K562 (cell line): ENCODE measurements around the gene ETV2. TPM values are rescaled to one million over a fixed set of nuclear protein-coding genes. Genes with fewer than 3 reads are reported as not detected.
A peak's percentile ranks its signal among the peaks of the same experiment; 100 is the strongest.

ENCODE experiments used
- KLF1 ChIP-seq: fragments of 450-650 bp; IDR thresholded peaks from 2 replicates; pipeline ENCODE4 v1.6.1; 2016; ENCODE audit warnings: missing genetic modification characterization, missing compliant biosample characterization
- PHTF2 ChIP-seq: fragments of 250-450 bp; sonication (Bioruptor Pico); IDR thresholded peaks from 2 replicates; pipeline ENCODE4 v1.5.0; 2021; ENCODE audit warnings: mild to moderate bottlenecking
- POU5F1 ChIP-seq: fragments of 150-350 bp; IDR thresholded peaks from 2 replicates; pipeline ENCODE4 v1.6.1; 2014; ENCODE audit warnings: borderline replicate concordance, low read length, low read depth, mild to moderate bottlenecking; ENCODE audit not compliant: partially characterized antibody
- SMARCA4 ChIP-seq: fragments of 450-650 bp; IDR thresholded peaks from 2 replicates; pipeline ENCODE4 v1.6.1; 2016
- TCF7 ChIP-seq: sonication (generic); IDR thresholded peaks from 2 replicates; pipeline ENCODE4 v1.6.1; 2016; ENCODE audit warnings: antibody characterized with exemption, borderline replicate concordance
- TFAM ChIP-seq: fragments of 250-450 bp; sonication (Bioruptor Pico); conservative IDR thresholded peaks from 2 replicates; pipeline ENCODE4 v1.5.0; 2021; ENCODE audit warnings: mild to moderate bottlenecking, moderate library complexity
- ZBTB8A ChIP-seq: fragments of 450-650 bp; IDR thresholded peaks from 2 replicates; pipeline ENCODE4 v1.6.1; 2018; ENCODE audit warnings: mild to moderate bottlenecking, moderate library complexity; ENCODE audit not compliant: partially characterized antibody
- ZNF253 ChIP-seq: fragments of 250-450 bp; sonication (Bioruptor Pico); conservative IDR thresholded peaks from 2 replicates; pipeline ENCODE4 v1.6.1; 2021; ENCODE audit warnings: mild to moderate bottlenecking
- ZNF3 ChIP-seq: fragments of 250-450 bp; sonication (Bioruptor Pico); IDR thresholded peaks from 2 replicates; pipeline ENCODE4 v1.5.0; 2021; ENCODE audit warnings: mild to moderate bottlenecking, moderate library complexity
- ZNF717 ChIP-seq: fragments of 250-450 bp; sonication (Bioruptor Pico); IDR thresholded peaks from 2 replicates; pipeline ENCODE4 v1.5.0; 2021
- ZNF830 ChIP-seq: fragments of 250-450 bp; sonication (Bioruptor Pico); IDR thresholded peaks from 2 replicates; pipeline ENCODE4 v1.5.0; 2021; ENCODE audit warnings: mild to moderate bottlenecking
- polyA plus RNA-seq, 8 experiments: library from polyadenylated mRNA; depleted of rRNA in 4 of 8; stranded (reverse) in 5 of 8; unstranded in 3 of 8; fragments of >200 nt; fragmentation: Nextera tagmentation in 2 of 8; fragmentation: Illumina TruSeq in 1 of 8; extraction: Ambion mirVana in 2 of 8; extraction: Trizol in 1 of 8; gene quantifications; 2 replicates each; pipeline versions ENCODE4 v1.2.1 to v1.2.3, GENCODE V29; 2011 to 2014; ENCODE audit warnings: inconsistent platforms in 1 of 8, missing spikeins in 1 of 8
- total RNA-seq, 7 experiments: library from RNA; depleted of rRNA in 6 of 7; stranded (reverse); fragments of >200 nt in 6 of 7; fragmentation: Illumina TruSeq in 2 of 7; extraction: Trizol in 2 of 7; gene quantifications; 2 replicates each; pipeline versions ENCODE4 v1.2.1 to v1.2.3, GENCODE V29; 2011 to 2021; ENCODE audit warnings: low replicate concordance in 1 of 7
- TF ChIP-seq, protein P1 (sequence below): fragments of 250-450 bp; sonication (Bioruptor Pico); IDR thresholded peaks from 2 replicates; pipeline ENCODE4 v1.4.0; 2020; ENCODE audit warnings: mild to moderate bottlenecking, moderate library complexity
- TF ChIP-seq, protein P2 (sequence below): fragments of 250-450 bp; sonication (Bioruptor Pico); IDR thresholded peaks from 2 replicates; pipeline ENCODE4 v1.8.0; 2021; ENCODE audit warnings: mild to moderate bottlenecking, moderate library complexity
- TF ChIP-seq, protein P3 (sequence below): fragments of 200-800 bp; sonication (Bioruptor generic); IDR thresholded peaks from 2 replicates; pipeline ENCODE4 v1.6.1; 2017; ENCODE audit warnings: missing genetic modification characterization, missing compliant biosample characterization
- TF ChIP-seq, protein P4 (sequence below), 3 experiments: fragments of 200-800 bp in 1 of 3; fragments of 250-450 bp in 1 of 3; fragments of 450-650 bp in 1 of 3; sonication (Bioruptor Pico) in 1 of 3; sonication (Bioruptor generic) in 1 of 3; formaldehyde crosslinking in 1 of 3; IDR thresholded peaks; 2 replicates each; pipeline versions ENCODE4 v1.6.1 to v1.8.0; 2016 to 2022; ENCODE audit warnings: mild to moderate bottlenecking in 2 of 3, missing genetic modification characterization in 2 of 3, missing compliant biosample characterization in 1 of 3, moderate library complexity in 1 of 3
- TF ChIP-seq, protein P5 (sequence below): fragments of 450-650 bp; formaldehyde crosslinking; IDR thresholded peaks from 2 replicates; pipeline ENCODE4 v1.4.0; 2020; ENCODE audit warnings: mild to moderate bottlenecking, moderate library complexity

Gene ETV2
- total and polyA plus RNA-seq, 9 of the 15 experiments (the other 6 are each of a cell fraction or from before 2014, with no cell fraction given) = 0.11 to 3.7 (median 0.55) TPM

DNA sequence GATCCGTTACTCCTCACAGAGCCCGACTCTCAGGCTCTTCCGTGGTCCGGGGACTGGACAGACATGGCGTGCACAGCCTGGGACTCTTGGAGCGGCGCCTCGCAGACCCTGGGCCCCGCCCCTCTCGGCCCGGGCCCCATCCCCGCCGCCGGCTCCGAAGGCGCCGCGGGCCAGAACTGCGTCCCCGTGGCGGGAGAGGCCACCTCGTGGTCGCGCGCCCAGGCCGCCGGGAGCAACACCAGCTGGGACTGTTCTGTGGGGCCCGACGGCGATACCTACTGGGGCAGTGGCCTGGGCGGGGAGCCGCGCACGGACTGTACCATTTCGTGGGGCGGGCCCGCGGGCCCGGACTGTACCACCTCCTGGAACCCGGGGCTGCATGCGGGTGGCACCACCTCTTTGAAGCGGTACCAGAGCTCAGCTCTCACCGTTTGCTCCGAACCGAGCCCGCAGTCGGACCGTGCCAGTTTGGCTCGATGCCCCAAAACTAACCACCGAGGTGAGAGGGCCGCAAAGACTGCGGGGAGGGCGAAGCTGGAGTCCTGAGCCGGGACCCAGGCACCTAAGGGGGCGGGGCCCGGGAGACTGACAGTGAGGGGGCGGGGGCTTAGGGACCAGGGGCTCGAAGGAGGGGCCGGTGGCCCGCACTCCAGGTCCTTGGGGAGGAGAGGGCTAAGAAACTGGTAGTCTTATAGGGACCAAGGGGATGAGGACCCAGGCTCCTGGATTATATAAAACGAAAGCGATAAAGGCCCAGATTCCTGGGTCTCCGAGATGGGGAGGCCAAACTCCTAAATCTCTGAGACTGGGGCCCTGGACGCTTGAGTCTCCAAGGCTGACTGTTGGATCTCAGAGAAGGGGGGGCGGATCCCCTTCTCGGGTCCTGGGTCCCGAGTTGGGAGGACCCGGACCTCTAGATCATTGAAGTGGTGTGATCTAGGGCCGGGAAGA is 2.0 kb downstream of the ETV2 start (continued):
- TF ChIP-seq, protein P1, sequence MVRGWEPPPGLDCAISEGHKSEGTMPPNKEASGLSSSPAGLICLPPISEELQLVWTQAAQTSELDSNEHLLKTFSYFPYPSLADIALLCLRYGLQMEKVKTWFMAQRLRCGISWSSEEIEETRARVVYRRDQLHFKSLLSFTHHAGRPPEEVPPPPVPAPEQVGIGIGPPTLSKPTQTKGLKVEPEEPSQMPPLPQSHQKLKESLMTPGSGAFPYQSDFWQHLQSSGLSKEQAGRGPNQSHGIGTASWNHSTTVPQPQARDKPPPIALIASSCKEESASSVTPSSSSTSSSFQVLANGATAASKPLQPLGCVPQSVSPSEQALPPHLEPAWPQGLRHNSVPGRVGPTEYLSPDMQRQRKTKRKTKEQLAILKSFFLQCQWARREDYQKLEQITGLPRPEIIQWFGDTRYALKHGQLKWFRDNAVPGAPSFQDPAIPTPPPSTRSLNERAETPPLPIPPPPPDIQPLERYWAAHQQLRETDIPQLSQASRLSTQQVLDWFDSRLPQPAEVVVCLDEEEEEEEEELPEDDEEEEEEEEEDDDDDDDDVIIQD = no peak
- TF ChIP-seq, protein P2, sequence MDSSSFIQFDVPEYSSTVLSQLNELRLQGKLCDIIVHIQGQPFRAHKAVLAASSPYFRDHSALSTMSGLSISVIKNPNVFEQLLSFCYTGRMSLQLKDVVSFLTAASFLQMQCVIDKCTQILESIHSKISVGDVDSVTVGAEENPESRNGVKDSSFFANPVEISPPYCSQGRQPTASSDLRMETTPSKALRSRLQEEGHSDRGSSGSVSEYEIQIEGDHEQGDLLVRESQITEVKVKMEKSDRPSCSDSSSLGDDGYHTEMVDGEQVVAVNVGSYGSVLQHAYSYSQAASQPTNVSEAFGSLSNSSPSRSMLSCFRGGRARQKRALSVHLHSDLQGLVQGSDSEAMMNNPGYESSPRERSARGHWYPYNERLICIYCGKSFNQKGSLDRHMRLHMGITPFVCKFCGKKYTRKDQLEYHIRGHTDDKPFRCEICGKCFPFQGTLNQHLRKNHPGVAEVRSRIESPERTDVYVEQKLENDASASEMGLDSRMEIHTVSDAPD (CRISPR knock-in tag) = no peak
- no peak for TF ChIP-seq TFAM (CRISPR knock-in tag)
- no peak for TF ChIP-seq POU5F1
- TF ChIP-seq ZNF717 = no peak
- no peak; the same call in 1 of the 2 replicates for TF ChIP-seq KLF1 (tag)
- TF ChIP-seq, protein P3, sequence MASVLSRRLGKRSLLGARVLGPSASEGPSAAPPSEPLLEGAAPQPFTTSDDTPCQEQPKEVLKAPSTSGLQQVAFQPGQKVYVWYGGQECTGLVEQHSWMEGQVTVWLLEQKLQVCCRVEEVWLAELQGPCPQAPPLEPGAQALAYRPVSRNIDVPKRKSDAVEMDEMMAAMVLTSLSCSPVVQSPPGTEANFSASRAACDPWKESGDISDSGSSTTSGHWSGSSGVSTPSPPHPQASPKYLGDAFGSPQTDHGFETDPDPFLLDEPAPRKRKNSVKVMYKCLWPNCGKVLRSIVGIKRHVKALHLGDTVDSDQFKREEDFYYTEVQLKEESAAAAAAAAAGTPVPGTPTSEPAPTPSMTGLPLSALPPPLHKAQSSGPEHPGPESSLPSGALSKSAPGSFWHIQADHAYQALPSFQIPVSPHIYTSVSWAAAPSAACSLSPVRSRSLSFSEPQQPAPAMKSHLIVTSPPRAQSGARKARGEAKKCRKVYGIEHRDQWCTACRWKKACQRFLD (CRISPR knock-in tag) = peak; percentile 82; the same call in 1 of the 2 replicates
- TF ChIP-seq, protein P4, sequence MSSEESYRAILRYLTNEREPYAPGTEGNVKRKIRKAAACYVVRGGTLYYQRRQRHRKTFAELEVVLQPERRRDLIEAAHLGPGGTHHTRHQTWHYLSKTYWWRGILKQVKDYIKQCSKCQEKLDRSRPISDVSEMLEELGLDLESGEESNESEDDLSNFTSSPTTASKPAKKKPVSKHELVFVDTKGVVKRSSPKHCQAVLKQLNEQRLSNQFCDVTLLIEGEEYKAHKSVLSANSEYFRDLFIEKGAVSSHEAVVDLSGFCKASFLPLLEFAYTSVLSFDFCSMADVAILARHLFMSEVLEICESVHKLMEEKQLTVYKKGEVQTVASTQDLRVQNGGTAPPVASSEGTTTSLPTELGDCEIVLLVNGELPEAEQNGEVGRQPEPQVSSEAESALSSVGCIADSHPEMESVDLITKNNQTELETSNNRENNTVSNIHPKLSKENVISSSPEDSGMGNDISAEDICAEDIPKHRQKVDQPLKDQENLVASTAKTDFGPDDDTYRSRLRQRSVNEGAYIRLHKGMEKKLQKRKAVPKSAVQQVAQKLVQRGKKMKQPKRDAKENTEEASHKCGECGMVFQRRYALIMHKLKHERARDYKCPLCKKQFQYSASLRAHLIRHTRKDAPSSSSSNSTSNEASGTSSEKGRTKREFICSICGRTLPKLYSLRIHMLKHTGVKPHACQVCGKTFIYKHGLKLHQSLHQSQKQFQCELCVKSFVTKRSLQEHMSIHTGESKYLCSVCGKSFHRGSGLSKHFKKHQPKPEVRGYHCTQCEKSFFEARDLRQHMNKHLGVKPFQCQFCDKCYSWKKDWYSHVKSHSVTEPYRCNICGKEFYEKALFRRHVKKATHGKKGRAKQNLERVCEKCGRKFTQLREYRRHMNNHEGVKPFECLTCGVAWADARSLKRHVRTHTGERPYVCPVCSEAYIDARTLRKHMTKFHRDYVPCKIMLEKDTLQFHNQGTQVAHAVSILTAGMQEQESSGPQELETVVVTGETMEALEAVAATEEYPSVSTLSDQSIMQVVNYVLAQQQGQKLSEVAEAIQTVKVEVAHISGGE (CRISPR knock-in tag; IDR thresholded peaks at IDR 0.05) = peak in 1 of 3 experiments; percentile 72; a peak in 2 of 6 replicates
- no peak for TF ChIP-seq ZNF830 (CRISPR knock-in tag)
- no peak for TF ChIP-seq ZBTB8A
- TF ChIP-seq PHTF2 (CRISPR knock-in tag) = no peak
- no peak for TF ChIP-seq ZNF3 (CRISPR knock-in tag)
- peak; percentile 43; the same call in 1 of the 2 replicates for TF ChIP-seq TCF7
- TF ChIP-seq, protein P5, sequence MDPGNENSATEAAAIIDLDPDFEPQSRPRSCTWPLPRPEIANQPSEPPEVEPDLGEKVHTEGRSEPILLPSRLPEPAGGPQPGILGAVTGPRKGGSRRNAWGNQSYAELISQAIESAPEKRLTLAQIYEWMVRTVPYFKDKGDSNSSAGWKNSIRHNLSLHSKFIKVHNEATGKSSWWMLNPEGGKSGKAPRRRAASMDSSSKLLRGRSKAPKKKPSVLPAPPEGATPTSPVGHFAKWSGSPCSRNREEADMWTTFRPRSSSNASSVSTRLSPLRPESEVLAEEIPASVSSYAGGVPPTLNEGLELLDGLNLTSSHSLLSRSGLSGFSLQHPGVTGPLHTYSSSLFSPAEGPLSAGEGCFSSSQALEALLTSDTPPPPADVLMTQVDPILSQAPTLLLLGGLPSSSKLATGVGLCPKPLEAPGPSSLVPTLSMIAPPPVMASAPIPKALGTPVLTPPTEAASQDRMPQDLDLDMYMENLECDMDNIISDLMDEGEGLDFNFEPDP (CRISPR knock-in tag) = no peak
- no peak for TF ChIP-seq SMARCA4
- no peak for TF ChIP-seq ZNF253 (CRISPR knock-in tag)
